Caco-2 (cell line): ENCODE results near the gene COMTD1. TPM values are rescaled to one million over a fixed set of nuclear protein-coding genes. Genes with fewer than 3 reads are reported as not detected.

ENCODE experiments used
- BruUV-seq: library from RNA; stranded (reverse); fragments of 400-500 nt; replicated peaks from 2 replicates; lab custom pipeline; 2021; lab: Mats Ljungman, UMichigan
- CTCF ChIA-PET: fragments of 300-600 bp; sonication (Branson Sonifier 250); formaldehyde crosslinking; loops from one replicate; lab custom pipeline; 2022; ENCODE audit warnings: antibody characterized with exemption; lab: Charles Lee
- POLR2A ChIA-PET: fragments of 300-600 bp; sonication (Branson Sonifier 250); formaldehyde crosslinking; loops from one replicate; lab custom pipeline; 2022; ENCODE audit warnings: antibody characterized with exemption; lab: Charles Lee
- DNase-seq, 2 experiments: peaks; one replicate each; pipeline versions ENCODE4 v3.0.0 to v3.0.0-alpha.2; 2020 to 2022
- H3K27me3 ChIP-seq: replicated peaks from 2 replicates; pipeline ENCODE4 v1.6.0; 2011; ENCODE audit warnings: low read length; ENCODE audit not compliant: control insufficient read depth, insufficient read depth
- H3K36me3 ChIP-seq: 2 replicates; pipeline ENCODE4 v1.5.1; 2011; ENCODE audit warnings: low read length; ENCODE audit not compliant: control insufficient read depth, insufficient read depth
- H3K4me1 ChIP-seq: fragments of 250-450 bp; sonication (Bioruptor Pico); 2 replicates; pipeline ENCODE4 v1.5.1; 2020; ENCODE audit warnings: mild to moderate bottlenecking
- H3K4me3 ChIP-seq: 2 replicates; pipeline ENCODE4 v1.5.1; 2011; ENCODE audit warnings: low read depth, mild to moderate bottlenecking, control low read depth, low read length
- H3K9me3 ChIP-seq: fragments of 250-450 bp; sonication (Bioruptor Pico); 2 replicates; pipeline ENCODE4 v1.5.1; 2020; ENCODE audit warnings: mild to moderate bottlenecking, moderate library complexity
- H3K27ac Mint-ChIP-seq: one replicate; pipeline ENCODE4 v1.8.0; 2022; ENCODE audit warnings: mixed read lengths; ENCODE audit not compliant: unreplicated experiment
- H3K27me3 Mint-ChIP-seq: one replicate; pipeline ENCODE4 v1.8.0; 2022; ENCODE audit warnings: mixed read lengths; ENCODE audit not compliant: insufficient read depth, unreplicated experiment
- H3K36me3 Mint-ChIP-seq: one replicate; pipeline ENCODE4 v1.8.0; 2022; ENCODE audit warnings: mild to moderate bottlenecking, mixed read lengths; ENCODE audit not compliant: insufficient read depth, unreplicated experiment
- H3K4me1 Mint-ChIP-seq: one replicate; pipeline ENCODE4 v1.8.0; 2022; ENCODE audit warnings: low read depth, mixed read lengths; ENCODE audit not compliant: unreplicated experiment
- H3K4me3 Mint-ChIP-seq: one replicate; pipeline ENCODE4 v1.8.0; 2022; ENCODE audit warnings: mild to moderate bottlenecking, moderate library complexity, mixed read lengths; ENCODE audit not compliant: unreplicated experiment
- H3K9me3 Mint-ChIP-seq: one replicate; pipeline ENCODE4 v1.8.0; 2022; ENCODE audit warnings: mixed read lengths; ENCODE audit not compliant: unreplicated experiment
- intact Hi-C: fragments of 100-400 bp; cut with micrococcal nuclease; formaldehyde crosslinking; loops from one replicate; pipeline ENCODE4 v1.10.0; 2022; ENCODE audit not compliant: unreplicated experiment
- total RNA-seq: library from RNA; stranded (reverse); gene quantifications from 2 replicates; pipeline ENCODE4 v1.2.3, GENCODE V29; 2022
- TF ChIP-seq, protein P1 (sequence below), 2 experiments: fragments of 200-600 bp in 1 of 2; IDR thresholded peaks; 1 replicate in 1 of 2; 2 replicates in 1 of 2; pipeline versions ENCODE4 v1.5.1 to v1.8.0; 2011 to 2022; ENCODE audit warnings: antibody characterized with exemption in 1 of 2, control low read depth in 1 of 2, inconsistent platforms in 1 of 2, low read depth in 1 of 2, low read length in 1 of 2, mild to moderate bottlenecking in 1 of 2, moderate library complexity in 1 of 2; ENCODE audit not compliant: insufficient read depth in 1 of 2, severe bottlenecking in 1 of 2, unreplicated experiment in 1 of 2

Gene COMTD1
- total RNA-seq, 1 experiment from 2014 or later = 38.7 TPM

DNA sequence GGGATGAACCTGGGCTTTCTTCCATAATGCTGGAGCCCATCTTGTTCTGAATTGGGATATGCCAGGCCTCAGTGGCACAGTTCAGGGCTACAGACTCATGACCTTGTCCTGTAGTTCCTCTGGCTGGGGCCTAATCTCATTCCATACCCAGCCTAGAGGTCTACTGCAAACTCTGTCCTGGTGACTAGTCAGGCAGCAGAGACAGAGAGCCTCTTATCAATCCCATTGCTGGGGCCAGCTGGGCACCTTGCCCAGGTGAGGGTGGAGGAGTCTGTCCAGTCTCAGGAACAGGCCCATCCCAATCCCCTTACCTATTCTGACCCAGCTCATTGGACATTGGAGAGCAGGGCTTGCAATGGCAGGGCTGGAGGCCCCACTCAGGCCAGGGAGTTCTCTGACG, 28.0 kb upstream of the COMTD1 start:
- CTCF ChIA-PET = no interaction called here

DNA sequence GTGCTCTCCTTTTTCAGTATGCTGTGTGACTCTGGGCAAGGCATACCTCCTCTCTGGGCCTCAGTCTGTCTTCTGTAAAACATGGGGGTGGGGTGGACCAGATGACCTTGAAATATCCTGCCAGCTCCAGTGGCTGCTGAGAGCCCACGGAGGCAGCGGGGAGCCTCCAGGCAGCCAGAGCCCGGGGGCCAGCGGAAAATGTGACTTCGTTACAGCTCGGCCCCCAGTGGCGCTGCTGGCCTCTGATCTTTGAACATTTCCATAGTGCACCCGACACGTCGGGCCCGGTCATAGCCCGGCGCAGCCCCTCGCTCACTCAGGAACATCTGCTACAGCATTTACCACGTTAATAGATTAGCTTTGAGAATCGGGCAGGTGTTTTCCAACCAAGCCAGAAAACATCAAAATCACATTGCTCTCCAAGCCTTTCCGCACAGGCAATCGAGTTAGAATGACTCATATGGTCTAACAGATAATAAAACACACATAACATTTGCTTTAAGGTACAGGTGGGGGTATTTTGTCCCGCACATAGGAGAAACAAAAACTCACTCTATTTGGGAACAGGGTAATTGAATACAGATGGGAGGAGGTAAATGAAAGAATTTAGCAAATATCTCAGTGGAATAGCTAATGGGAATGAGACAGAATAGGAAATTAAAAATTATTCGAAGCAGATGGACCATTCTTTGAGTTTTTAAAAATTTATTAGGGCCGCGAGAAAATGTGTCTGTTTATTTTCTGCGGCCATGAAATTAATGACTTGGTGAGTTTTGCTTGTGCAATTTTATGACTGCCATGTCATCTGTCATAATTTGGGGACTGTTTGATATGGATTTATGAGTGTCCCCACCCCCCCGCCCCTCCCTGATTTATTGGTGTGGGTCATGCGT, 26.3 kb upstream of the COMTD1 start:
- H3K4me3 ChIP-seq = no peak overlapping the region
- Mint-ChIP-seq H3K4me3 (peak overlapping the region; percentile 62), H3K9me3 (no peaks in the 10 kb centered on the region), H3K27me3 (no peaks in the 10 kb centered on the region), H3K4me1 (peaks cover 10% of the 10 kb centered on the region), H3K27ac (peak overlapping the region; percentile 60), H3K36me3 (peaks cover 9% of the 10 kb centered on the region)
- H3K36me3 ChIP-seq = no peaks in the 10 kb centered on the region
- peaks cover 15% of the 10 kb centered on the region; the same call in 1 of the 2 replicates for H3K4me1 ChIP-seq
- intact Hi-C loops = loop anchor here (1.0 kb wide), 1 partner anchor 25 kb away; no protein-coding TSS in a partner anchor
- TF ChIP-seq, protein P1, sequence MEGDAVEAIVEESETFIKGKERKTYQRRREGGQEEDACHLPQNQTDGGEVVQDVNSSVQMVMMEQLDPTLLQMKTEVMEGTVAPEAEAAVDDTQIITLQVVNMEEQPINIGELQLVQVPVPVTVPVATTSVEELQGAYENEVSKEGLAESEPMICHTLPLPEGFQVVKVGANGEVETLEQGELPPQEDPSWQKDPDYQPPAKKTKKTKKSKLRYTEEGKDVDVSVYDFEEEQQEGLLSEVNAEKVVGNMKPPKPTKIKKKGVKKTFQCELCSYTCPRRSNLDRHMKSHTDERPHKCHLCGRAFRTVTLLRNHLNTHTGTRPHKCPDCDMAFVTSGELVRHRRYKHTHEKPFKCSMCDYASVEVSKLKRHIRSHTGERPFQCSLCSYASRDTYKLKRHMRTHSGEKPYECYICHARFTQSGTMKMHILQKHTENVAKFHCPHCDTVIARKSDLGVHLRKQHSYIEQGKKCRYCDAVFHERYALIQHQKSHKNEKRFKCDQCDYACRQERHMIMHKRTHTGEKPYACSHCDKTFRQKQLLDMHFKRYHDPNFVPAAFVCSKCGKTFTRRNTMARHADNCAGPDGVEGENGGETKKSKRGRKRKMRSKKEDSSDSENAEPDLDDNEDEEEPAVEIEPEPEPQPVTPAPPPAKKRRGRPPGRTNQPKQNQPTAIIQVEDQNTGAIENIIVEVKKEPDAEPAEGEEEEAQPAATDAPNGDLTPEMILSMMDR (IDR thresholded peaks at IDR 0.05; ENCODE audit: insufficient read depth in 1 of 2, low read depth in 1 of 2, low read length in 1 of 2, severe bottlenecking in 1 of 2, unreplicated experiment in 1 of 2) = no peak
- DNase-seq = peak in 1 of 2 experiments; percentile 19
- ChIA-PET CTCF (interaction anchor here (0.6 to 0.9 kb wide), 3 partner anchors 26 to 1232 kb away, joined by 4 to 6 read pairs (median 4); partner anchors contain the start of genes COMTD1 and VDAC2), POLR2A (interaction anchor here (0.5 kb wide), 1 partner anchor 1041 kb away, joined by 4 read pairs; no protein-coding TSS in a partner anchor)
- peaks cover 4% of the 10 kb centered on the region; the same call in 1 of the 2 replicates for H3K9me3 ChIP-seq
- BruUV-seq = no TSS peak
- no peaks in the 10 kb centered on the region for H3K27me3 ChIP-seq

More for the DNA sequence above, 28.0 kb upstream of the COMTD1 start:
- H3K27me3 Mint-ChIP-seq = no peaks in the 10 kb centered on the region
- Histone ChIP-seq H3K27me3 (no peaks in the 10 kb centered on the region), H3K4me3 (no peak overlapping the region), H3K4me1 (peaks cover 15% of the 10 kb centered on the region; the same call in 1 of the 2 replicates), H3K36me3 (no peaks in the 10 kb centered on the region), H3K9me3 (peaks cover 4% of the 10 kb centered on the region; the same call in 1 of the 2 replicates)
- H3K4me3 Mint-ChIP-seq = no peak overlapping the region
- no peak overlapping the region for H3K27ac Mint-ChIP-seq
- H3K4me1 Mint-ChIP-seq = peaks cover 10% of the 10 kb centered on the region
- DNase-seq = no peak
- no peaks in the 10 kb centered on the region for H3K9me3 Mint-ChIP-seq
- no TSS peak for BruUV-seq
- TF ChIP-seq, protein P1 (IDR thresholded peaks at IDR 0.05; ENCODE audit: insufficient read depth in 1 of 2, low read depth in 1 of 2, low read length in 1 of 2, severe bottlenecking in 1 of 2, unreplicated experiment in 1 of 2) = no peak
- H3K36me3 Mint-ChIP-seq = peaks cover 9% of the 10 kb centered on the region
- intact Hi-C loops = no loop called here
- POLR2A ChIA-PET = no interaction called here

DNA sequence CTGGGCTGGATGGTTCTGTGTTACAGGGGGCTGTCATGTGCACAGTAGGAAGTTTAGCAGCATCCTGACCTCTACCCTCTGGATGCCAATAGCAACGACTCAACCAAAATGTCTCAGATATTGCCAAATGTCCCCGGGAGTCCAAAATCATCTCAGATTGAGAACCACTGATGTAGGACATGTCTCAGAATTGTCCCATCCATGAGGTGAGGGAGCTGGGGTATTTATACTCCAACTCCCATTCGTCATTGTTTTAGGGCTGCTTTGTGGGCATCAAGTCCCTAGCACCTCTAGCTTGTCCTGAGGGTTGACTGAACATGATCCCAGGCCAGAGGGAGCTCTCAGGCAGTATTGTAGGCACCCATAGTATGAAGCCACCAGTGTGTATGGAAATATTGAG, 25.2 kb upstream of the COMTD1 start:
- TF ChIP-seq, protein P1 (IDR thresholded peaks at IDR 0.05; ENCODE audit: insufficient read depth in 1 of 2, low read depth in 1 of 2, low read length in 1 of 2, severe bottlenecking in 1 of 2, unreplicated experiment in 1 of 2) = no peak
- H3K27me3 Mint-ChIP-seq = no peaks in the 10 kb centered on the region
- CTCF ChIA-PET = no interaction called here
- no peaks in the 10 kb centered on the region for H3K9me3 Mint-ChIP-seq
- no peaks in the 10 kb centered on the region for H3K36me3 ChIP-seq
- no peaks in the 10 kb centered on the region for H3K27me3 ChIP-seq
- BruUV-seq = no TSS peak
- no peak overlapping the region for H3K4me3 Mint-ChIP-seq
- POLR2A ChIA-PET = no interaction called here
- H3K36me3 Mint-ChIP-seq = peaks cover 9% of the 10 kb centered on the region
- no peak overlapping the region for H3K4me3 ChIP-seq
- intact Hi-C loops = no loop called here
- H3K27ac Mint-ChIP-seq = no peak overlapping the region
- peaks cover 15% of the 10 kb centered on the region; the same call in 1 of the 2 replicates for H3K4me1 ChIP-seq
- peaks cover 10% of the 10 kb centered on the region for H3K4me1 Mint-ChIP-seq
- peaks cover 4% of the 10 kb centered on the region; the same call in 1 of the 2 replicates for H3K9me3 ChIP-seq
- no peak for DNase-seq
